IMR-90 (cell line): Measurements from ENCODE around the gene RABGAP1. TPM values are rescaled to one million over a fixed set of nuclear protein-coding genes. Genes with fewer than 3 reads are reported as not detected.

Experiments used
- ATAC-seq: fragments of 200-7000 bp; cut with Tn5 transposase; 2 replicates; pipeline ENCODE4 v1.9.1; 2020; ENCODE audit warnings: low read depth, mild to moderate bottlenecking, moderate library complexity
- BruUV-seq: library from RNA; stranded (reverse); fragments of 400-500 nt; replicated peaks from 2 replicates; lab custom pipeline; 2021; lab: Mats Ljungman, UMichigan
- CTCF ChIA-PET: fragments of 300-600 bp; formaldehyde crosslinking; extraction: SDS; loops from one replicate; lab custom pipeline; 2021; ENCODE audit warnings: antibody characterized with exemption; lab: Yijun Ruan, JAX
- POLR2A ChIA-PET: fragments of 300-600 bp; sonication (Branson Sonifier 250); formaldehyde crosslinking; loops from one replicate; lab custom pipeline; 2022; ENCODE audit warnings: antibody characterized with exemption; ENCODE audit not compliant: unreplicated experiment; lab: Charles Lee
- DNase-seq: peaks from one replicate; pipeline ENCODE4 v3.0.0; 2013
- H2AFZ ChIP-seq: replicated peaks from 2 replicates; pipeline ENCODE3; 2013; ENCODE audit warnings: low read length, mild to moderate bottlenecking; ENCODE audit not compliant: poor library complexity
- H2AK5ac ChIP-seq: 2 replicates; pipeline ENCODE4 v1.6.1; 2013; ENCODE audit warnings: low read depth, low read length, inconsistent platforms
- H2AK9ac ChIP-seq: replicated peaks from 2 replicates; pipeline ENCODE3; 2013; ENCODE audit warnings: mild to moderate bottlenecking, low read depth, low read length, moderate library complexity; ENCODE audit not compliant: poor library complexity
- H2BK120ac ChIP-seq: 2 replicates; pipeline ENCODE4 v1.6.1; 2013; ENCODE audit warnings: low read depth, low read length, inconsistent platforms
- H2BK15ac ChIP-seq: 3 replicates; pipeline ENCODE4 v1.6.1; 2013; ENCODE audit warnings: low read depth, low read length, inconsistent platforms
- H2BK20ac ChIP-seq: 2 replicates; pipeline ENCODE4 v1.6.1; 2013; ENCODE audit warnings: low read depth, mild to moderate bottlenecking, inconsistent platforms, low read length, moderate library complexity
- H2BK5ac ChIP-seq: 2 replicates; pipeline ENCODE4 v1.6.1; 2013; ENCODE audit warnings: mild to moderate bottlenecking, low read depth, low read length, inconsistent platforms; ENCODE audit not compliant: poor library complexity, severe bottlenecking
- H3K14ac ChIP-seq: replicated peaks from 2 replicates; pipeline ENCODE4 v1.6.1; 2013; ENCODE audit warnings: low read depth, low read length, inconsistent platforms
- H3K18ac ChIP-seq: 2 replicates; pipeline ENCODE4 v1.6.1; 2013; ENCODE audit warnings: low read depth, low read length, control low read depth
- H3K23ac ChIP-seq: 2 replicates; pipeline ENCODE4 v1.6.1; 2013; ENCODE audit warnings: low read depth, low read length, inconsistent platforms
- H3K27ac ChIP-seq: 2 replicates; pipeline ENCODE4 v1.5.1; 2013; ENCODE audit warnings: mild to moderate bottlenecking, control low read depth, low read length; ENCODE audit not compliant: insufficient read depth
- H3K27me3 ChIP-seq: 2 replicates; pipeline ENCODE4 v1.6.1; 2013; ENCODE audit warnings: low read length; ENCODE audit not compliant: control insufficient read depth, insufficient read depth
- H3K36me3 ChIP-seq: 2 replicates; pipeline ENCODE4 v1.6.1; 2013; ENCODE audit warnings: low read length, mixed read lengths; ENCODE audit not compliant: control insufficient read depth, insufficient read depth
- H3K4ac ChIP-seq: 2 replicates; pipeline ENCODE4 v1.6.1; 2013; ENCODE audit warnings: low read depth, low read length, inconsistent platforms
- H3K4me1 ChIP-seq: 2 replicates; pipeline ENCODE4 v1.6.1; 2013; ENCODE audit warnings: low read length, mixed read lengths; ENCODE audit not compliant: control insufficient read depth, insufficient read depth
- H3K4me2 ChIP-seq: 2 replicates; pipeline ENCODE4 v1.6.1; 2013; ENCODE audit warnings: low read depth, mild to moderate bottlenecking, control low read depth, low read length, moderate library complexity
- H3K4me3 ChIP-seq: 2 replicates; pipeline ENCODE4 v1.5.1; 2013; ENCODE audit warnings: low read depth, mild to moderate bottlenecking, control low read depth, low read length, moderate library complexity; ENCODE audit not compliant: insufficient read depth
- H3K56ac ChIP-seq: 2 replicates; pipeline ENCODE4 v1.6.1; 2013; ENCODE audit warnings: low read length, inconsistent platforms; ENCODE audit not compliant: insufficient read depth; ENCODE audit errors: extremely low read depth
- H3K79me1 ChIP-seq, 2 experiments: 2 replicates each; pipeline ENCODE4 v1.6.1; 2013; ENCODE audit warnings: low read length in 2 of 2, inconsistent platforms in 1 of 2, low read depth in 1 of 2
- H3K9ac ChIP-seq: 2 replicates; pipeline ENCODE4 v1.6.1; 2013; ENCODE audit warnings: low read depth, low read length, control low read depth
- H3K9me1 ChIP-seq: 2 replicates; pipeline ENCODE4 v1.6.1; 2013; ENCODE audit warnings: low read length, inconsistent platforms; ENCODE audit not compliant: insufficient read depth
- H3K9me3 ChIP-seq: 2 replicates; pipeline ENCODE4 v1.6.1; 2013; ENCODE audit warnings: low read length; ENCODE audit not compliant: control insufficient read depth, insufficient read depth
- H4K20me1 ChIP-seq: 2 replicates; pipeline ENCODE4 v1.6.1; 2013; ENCODE audit warnings: low read length, inconsistent platforms; ENCODE audit not compliant: insufficient read depth
- H4K5ac ChIP-seq: 2 replicates; pipeline ENCODE4 v1.6.1; 2013; ENCODE audit warnings: mild to moderate bottlenecking, low read depth, low read length, control low read depth
- H4K8ac ChIP-seq, 2 experiments: 2 replicates each; pipeline ENCODE4 v1.6.1; 2013; ENCODE audit warnings: low read depth in 2 of 2, low read length in 2 of 2, control low read depth in 1 of 2, inconsistent platforms in 1 of 2
- H4K91ac ChIP-seq: 2 replicates; pipeline ENCODE4 v1.6.1; 2013; ENCODE audit warnings: low read depth, low read length, inconsistent platforms; ENCODE audit not compliant: insufficient read depth
- BHLHE40 ChIP-seq: fragments of 150-350 bp; IDR thresholded peaks from 2 replicates; pipeline ENCODE4 v1.6.1; 2016; ENCODE audit warnings: mild to moderate bottlenecking, low read depth, low read length
- CEBPB ChIP-seq: IDR thresholded peaks from 2 replicates; pipeline ENCODE4 v1.6.1; 2012; ENCODE audit warnings: low read depth, low read length, improper control_type of control experiment
- CHD1 ChIP-seq: IDR thresholded peaks from 2 replicates; pipeline ENCODE4 v1.6.1; 2012; ENCODE audit warnings: low read depth, low read length, improper control_type of control experiment
- FOS ChIP-seq: fragments of 150-350 bp; IDR thresholded peaks from 2 replicates; pipeline ENCODE4 v1.6.1; 2016; ENCODE audit warnings: low read depth, low read length
- MAFK ChIP-seq: IDR thresholded peaks from 2 replicates; pipeline ENCODE4 v1.6.1; 2012; ENCODE audit warnings: low read depth, low read length, improper control_type of control experiment
- MAZ ChIP-seq: IDR thresholded peaks from 2 replicates; pipeline ENCODE4 v1.6.1; 2012; ENCODE audit warnings: low read depth, mild to moderate bottlenecking, low read length, improper control_type of control experiment, moderate library complexity, borderline replicate concordance
- MXI1 ChIP-seq: IDR thresholded peaks from 2 replicates; pipeline ENCODE4 v1.6.1; 2012; ENCODE audit warnings: low read depth, mild to moderate bottlenecking, low read length, moderate library complexity, borderline replicate concordance
- NFE2L2 ChIP-seq: fragments of 150-350 bp; IDR thresholded peaks from 2 replicates; pipeline ENCODE4 v1.6.1; 2016; ENCODE audit warnings: low read depth, mild to moderate bottlenecking, low read length
- POLR2A ChIP-seq: IDR thresholded peaks from 2 replicates; pipeline ENCODE4 v1.6.1; 2012; ENCODE audit warnings: mild to moderate bottlenecking, low read depth, low read length
- RAD21 ChIP-seq: IDR thresholded peaks from 2 replicates; pipeline ENCODE4 v1.6.1; 2012; ENCODE audit warnings: low read length, improper control_type of control experiment
- RCOR1 ChIP-seq: IDR thresholded peaks from 2 replicates; pipeline ENCODE4 v1.6.1; 2012; ENCODE audit warnings: mild to moderate bottlenecking, low read length, improper control_type of control experiment; ENCODE audit not compliant: insufficient replicate concordance
- RFX5 ChIP-seq: IDR thresholded peaks from 2 replicates; pipeline ENCODE4 v1.8.0; 2012; ENCODE audit warnings: low read depth, mild to moderate bottlenecking, low read length, moderate library complexity
- SMC3 ChIP-seq: fragments of 150-350 bp; IDR thresholded peaks from 2 replicates; pipeline ENCODE4 v1.6.1; 2016; ENCODE audit warnings: low read depth, mild to moderate bottlenecking, antibody characterized with exemption, low read length, moderate library complexity
- WGBS, 2 experiments: methylation state at CpG; one replicate each; pipeline versions ENCODE4 v1.1.5 to v1.1.7; 2013; ENCODE audit warnings: missing lambda C conversion rate in 2 of 2; ENCODE audit not compliant: insufficient read length in 1 of 2; ENCODE audit errors: extremely low coverage in 2 of 2; 5-methylcytosine and 5-hydroxymethylcytosine counted together
- dilution Hi-C: fragments of 300-500 bp; cut with HindIII; formaldehyde crosslinking; loops from one replicate; pipeline ENCODE4 v1.14.3; 2018; ENCODE audit warnings: low sequenced_read_pairs; ENCODE audit not compliant: unreplicated experiment
- in situ Hi-C: fragments of 300-500 bp; cut with MboI; formaldehyde crosslinking; loops from 3 replicates; pipeline ENCODE4 v1.14.3; 2019; ENCODE audit warnings: low sequenced_read_pairs, inconsistent platforms, mixed read lengths
- intact Hi-C: fragments of 100-400 bp; cut with micrococcal nuclease; formaldehyde crosslinking; loops from 2 replicates; pipeline ENCODE4 v1.10.0; 2022
- polyA plus RNA-seq, 3 experiments: library from polyadenylated mRNA; depleted of rRNA; stranded (reverse); fragments of >200 nt; gene quantifications; 2 replicates each; pipeline ENCODE4 v1.2.3, GENCODE V29; 2012; ENCODE audit warnings: low replicate concordance in 1 of 3
- total RNA-seq: library from RNA; depleted of rRNA; stranded (reverse); fragments of >200 nt; gene quantifications from 2 replicates; pipeline ENCODE4 v1.2.3, GENCODE V29; 2012
- TF ChIP-seq, protein P1 (sequence below): conservative IDR thresholded peaks from 2 replicates; pipeline ENCODE4 v1.5.1; 2012; ENCODE audit warnings: mild to moderate bottlenecking, low read depth, low read length, improper control_type of control experiment
- TF ChIP-seq, protein P2 (sequence below): fragments of 150-350 bp; IDR thresholded peaks from 2 replicates; pipeline ENCODE4 v1.6.1; 2016; ENCODE audit warnings: low read depth, mild to moderate bottlenecking, low read length, moderate library complexity, borderline replicate concordance
- TF ChIP-seq, protein P3 (sequence below): fragments of 150-350 bp; IDR thresholded peaks from 2 replicates; pipeline ENCODE4 v1.6.1; 2017; ENCODE audit warnings: mild to moderate bottlenecking, antibody characterized with exemption, low read length, low read depth

RABGAP1 gene
- total and polyA plus RNA-seq, 2 of the 4 experiments (the other 2 are of a cell fraction), result 20.0 to 53.9 TPM

DNA sequence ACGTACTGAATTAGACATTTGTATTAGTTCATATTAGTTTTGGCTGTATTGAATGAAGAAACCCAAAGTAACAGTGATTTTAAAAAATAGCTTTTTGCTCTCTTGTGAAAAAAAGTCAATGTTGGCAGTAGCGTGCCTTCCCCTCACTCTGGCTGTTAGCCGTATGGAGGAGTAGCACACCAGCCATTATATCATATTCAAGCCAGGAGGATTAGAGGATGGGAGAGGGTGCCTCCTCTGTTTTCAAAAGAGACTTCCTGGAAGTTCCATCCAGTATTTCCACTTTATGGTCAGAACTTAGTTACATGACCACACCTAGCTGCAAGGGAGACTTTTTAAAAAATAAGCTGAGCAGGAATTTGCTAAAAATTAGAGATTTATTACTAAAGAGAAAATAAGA, 133.8 kb downstream of the RABGAP1 start:
- H3K56ac ChIP-seq, result peak overlapping the region; percentile 16; the same call in 1 of the 2 replicates
- peak overlapping the region; percentile 46; the same call in 1 of the 2 replicates for H4K91ac ChIP-seq
- 100% methylated on average over 1 of the region's 3 CpGs; no CpG with 5 or more reads in 1 of the 2 experiments for WGBS, 2 experiments
- no TSS peak for BruUV-seq
- no peak overlapping the region for H2AFZ ChIP-seq
- ChIA-PET CTCF (no interaction called here), POLR2A (no interaction called here)
- no peaks in the 10 kb centered on the region for H3K27me3 ChIP-seq
- no peak overlapping the region for H3K9ac ChIP-seq
- H2AK9ac ChIP-seq, result no peak overlapping the region
- H3K18ac ChIP-seq, result no peak overlapping the region
- intact Hi-C loops (no loop called here), dilution Hi-C loops (no loop called here), in situ Hi-C loops (no loop called here)
- no peak overlapping the region for H2BK15ac ChIP-seq
- H3K14ac ChIP-seq, result peak overlapping the region; percentile 75
- TF ChIP-seq NFE2L2 (no peak), CHD1 (no peak), RCOR1 (no peak), BHLHE40 (no peak), RFX5 (no peak), RAD21 (no peak), FOS (no peak), POLR2A (no peak), MAZ (no peak), MXI1 (no peak), MAFK (no peak), SMC3 (no peak), CEBPB (no peak)
- TF ChIP-seq, protein P1, sequence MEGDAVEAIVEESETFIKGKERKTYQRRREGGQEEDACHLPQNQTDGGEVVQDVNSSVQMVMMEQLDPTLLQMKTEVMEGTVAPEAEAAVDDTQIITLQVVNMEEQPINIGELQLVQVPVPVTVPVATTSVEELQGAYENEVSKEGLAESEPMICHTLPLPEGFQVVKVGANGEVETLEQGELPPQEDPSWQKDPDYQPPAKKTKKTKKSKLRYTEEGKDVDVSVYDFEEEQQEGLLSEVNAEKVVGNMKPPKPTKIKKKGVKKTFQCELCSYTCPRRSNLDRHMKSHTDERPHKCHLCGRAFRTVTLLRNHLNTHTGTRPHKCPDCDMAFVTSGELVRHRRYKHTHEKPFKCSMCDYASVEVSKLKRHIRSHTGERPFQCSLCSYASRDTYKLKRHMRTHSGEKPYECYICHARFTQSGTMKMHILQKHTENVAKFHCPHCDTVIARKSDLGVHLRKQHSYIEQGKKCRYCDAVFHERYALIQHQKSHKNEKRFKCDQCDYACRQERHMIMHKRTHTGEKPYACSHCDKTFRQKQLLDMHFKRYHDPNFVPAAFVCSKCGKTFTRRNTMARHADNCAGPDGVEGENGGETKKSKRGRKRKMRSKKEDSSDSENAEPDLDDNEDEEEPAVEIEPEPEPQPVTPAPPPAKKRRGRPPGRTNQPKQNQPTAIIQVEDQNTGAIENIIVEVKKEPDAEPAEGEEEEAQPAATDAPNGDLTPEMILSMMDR, result no peak
- TF ChIP-seq, protein P2, sequence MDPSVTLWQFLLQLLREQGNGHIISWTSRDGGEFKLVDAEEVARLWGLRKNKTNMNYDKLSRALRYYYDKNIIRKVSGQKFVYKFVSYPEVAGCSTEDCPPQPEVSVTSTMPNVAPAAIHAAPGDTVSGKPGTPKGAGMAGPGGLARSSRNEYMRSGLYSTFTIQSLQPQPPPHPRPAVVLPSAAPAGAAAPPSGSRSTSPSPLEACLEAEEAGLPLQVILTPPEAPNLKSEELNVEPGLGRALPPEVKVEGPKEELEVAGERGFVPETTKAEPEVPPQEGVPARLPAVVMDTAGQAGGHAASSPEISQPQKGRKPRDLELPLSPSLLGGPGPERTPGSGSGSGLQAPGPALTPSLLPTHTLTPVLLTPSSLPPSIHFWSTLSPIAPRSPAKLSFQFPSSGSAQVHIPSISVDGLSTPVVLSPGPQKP, result no peak
- TF ChIP-seq, protein P3, sequence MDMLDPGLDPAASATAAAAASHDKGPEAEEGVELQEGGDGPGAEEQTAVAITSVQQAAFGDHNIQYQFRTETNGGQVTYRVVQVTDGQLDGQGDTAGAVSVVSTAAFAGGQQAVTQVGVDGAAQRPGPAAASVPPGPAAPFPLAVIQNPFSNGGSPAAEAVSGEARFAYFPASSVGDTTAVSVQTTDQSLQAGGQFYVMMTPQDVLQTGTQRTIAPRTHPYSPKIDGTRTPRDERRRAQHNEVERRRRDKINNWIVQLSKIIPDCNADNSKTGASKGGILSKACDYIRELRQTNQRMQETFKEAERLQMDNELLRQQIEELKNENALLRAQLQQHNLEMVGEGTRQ, result no peak
- peak overlapping the region; percentile 25 for H2BK5ac ChIP-seq
- H3K27ac ChIP-seq, result no peak overlapping the region
- H3K79me1 ChIP-seq, result peaks cover 0 to 17% of the 10 kb centered on the region in 2 experiments; a peak in 2 of 4 replicates
- peaks cover 17% of the 10 kb centered on the region for H3K36me3 ChIP-seq
- peak overlapping the region; percentile 78 for H2BK120ac ChIP-seq
- no peak overlapping the region for H3K4me3 ChIP-seq
- peak overlapping the region; percentile 74; the same call in 1 of the 2 replicates for H2BK20ac ChIP-seq
- no peak overlapping the region; the same call in 1 of the 2 replicates for H3K23ac ChIP-seq
- DNase-seq (no peak), ATAC-seq (no peak)
- H4K5ac ChIP-seq, result no peak overlapping the region
- peak overlapping the region; percentile 65; the same call in 1 of the 2 replicates for H2AK5ac ChIP-seq
- no peak overlapping the region for H3K4me2 ChIP-seq
- H3K9me3 ChIP-seq, result no peaks in the 10 kb centered on the region
- peaks cover 5% of the 10 kb centered on the region for H3K4me1 ChIP-seq
- peak overlapping the region; percentile 81 for H3K4ac ChIP-seq
- H4K20me1 ChIP-seq, result no peaks in the 10 kb centered on the region
- peaks cover 7% of the 10 kb centered on the region for H3K9me1 ChIP-seq
- H4K8ac ChIP-seq, result peak overlapping the region in 1 of 2 experiments; percentile 72; a peak in 1 of 4 replicates
